SK-N-SH treated with all-trans-retinoic acid at 6 μM for 48 hours (cell line): ENCODE data around the gene DCLK1.

ENCODE experiments used
- ATAC-seq: fragments of 200-7000 bp; cut with Tn5 transposase; 3 replicates; pipeline ENCODE4 v1.9.1; 2020; ENCODE audit warnings: mild to moderate bottlenecking, moderate library complexity
- ARNTL ChIP-seq: fragments of 450-650 bp; formaldehyde crosslinking; IDR thresholded peaks from 2 replicates; pipeline ENCODE4 v1.5.0; 2020; ENCODE audit warnings: low read depth, mild to moderate bottlenecking, moderate library complexity, borderline replicate concordance
- BACH2 ChIP-seq: fragments of 250-450 bp; sonication (Bioruptor Pico); IDR thresholded peaks from 2 replicates; pipeline ENCODE4 v1.9.0; 2021; ENCODE audit warnings: mild to moderate bottlenecking, borderline replicate concordance
- CREB5 ChIP-seq: fragments of 250-450 bp; sonication (Bioruptor Pico); IDR thresholded peaks from 2 replicates; pipeline ENCODE4 v1.5.1; 2020; ENCODE audit warnings: low read depth, mild to moderate bottlenecking, moderate library complexity
- CSDC2 ChIP-seq: fragments of 250-450 bp; sonication (Bioruptor Pico); IDR thresholded peaks from 2 replicates; pipeline ENCODE4 v1.5.0; 2020; ENCODE audit warnings: mild to moderate bottlenecking, moderate library complexity
- ESRRG ChIP-seq: fragments of 250-450 bp; sonication (Bioruptor Pico); IDR thresholded peaks from 2 replicates; pipeline ENCODE4 v1.6.1; 2021; ENCODE audit warnings: mild to moderate bottlenecking
- GLIS3 ChIP-seq: fragments of 250-450 bp; sonication (Bioruptor Pico); IDR thresholded peaks from 2 replicates; pipeline ENCODE4 v1.5.0; 2020; ENCODE audit warnings: mild to moderate bottlenecking, moderate library complexity
- ISL1 ChIP-seq: fragments of 250-450 bp; sonication (Bioruptor Pico); IDR thresholded peaks from 2 replicates; pipeline ENCODE4 v2.1.2; 2022; ENCODE audit warnings: mild to moderate bottlenecking, moderate library complexity
- OSR1 ChIP-seq: fragments of 250-450 bp; sonication (Bioruptor Pico); IDR thresholded peaks from 2 replicates; pipeline ENCODE4 v1.8.0; 2022; ENCODE audit warnings: moderate library complexity, mild to moderate bottlenecking, inconsistent platforms
- PATZ1 ChIP-seq: fragments of 250-450 bp; sonication (Bioruptor Pico); IDR thresholded peaks from 2 replicates; pipeline ENCODE4 v1.8.0; 2020; ENCODE audit warnings: mild to moderate bottlenecking, moderate library complexity, borderline replicate concordance
- PPARA ChIP-seq: fragments of 250-450 bp; sonication (Bioruptor Pico); IDR thresholded peaks from 2 replicates; pipeline ENCODE4 v1.5.0; 2020; ENCODE audit warnings: mild to moderate bottlenecking, borderline replicate concordance
- RARB ChIP-seq: fragments of 250-450 bp; sonication (Bioruptor Pico); IDR thresholded peaks from 2 replicates; pipeline ENCODE4 v1.8.0; 2021; ENCODE audit warnings: mild to moderate bottlenecking, moderate library complexity
- TOX ChIP-seq: fragments of 250-450 bp; sonication (Bioruptor Pico); IDR thresholded peaks from 2 replicates; pipeline ENCODE4 v1.8.0; 2021; ENCODE audit warnings: mild to moderate bottlenecking, moderate library complexity, borderline replicate concordance
- TSHZ2 ChIP-seq: fragments of 250-450 bp; sonication (Bioruptor Pico); IDR thresholded peaks from 2 replicates; pipeline ENCODE4 v1.5.0; 2020; ENCODE audit warnings: mild to moderate bottlenecking, moderate library complexity
- ZC3H10 ChIP-seq: fragments of 250-450 bp; sonication (Bioruptor Pico); IDR thresholded peaks from 2 replicates; pipeline ENCODE4 v1.5.1; 2021; ENCODE audit warnings: mild to moderate bottlenecking, moderate library complexity
- ZFP3 ChIP-seq: fragments of 250-450 bp; sonication (Bioruptor Pico); IDR thresholded peaks from 2 replicates; pipeline ENCODE4 v1.5.0; 2020; ENCODE audit warnings: mild to moderate bottlenecking, moderate library complexity
- ZFP30 ChIP-seq: fragments of 450-650 bp; formaldehyde crosslinking; IDR thresholded peaks from 2 replicates; pipeline ENCODE4 v1.5.0; 2022; ENCODE audit warnings: mild to moderate bottlenecking, moderate library complexity
- ZNF565 ChIP-seq: fragments of 450-650 bp; formaldehyde crosslinking; conservative IDR thresholded peaks from 2 replicates; pipeline ENCODE4 v1.5.0; 2020; ENCODE audit warnings: low read depth, mild to moderate bottlenecking, moderate library complexity

Gene DCLK1

GRCh38 chr13:35917252-35917941 lies 213.8 kb downstream of the DCLK1 start:
- TF ChIP-seq BACH2 = no peak
- TF ChIP-seq RARB = no peak
- no peak for TF ChIP-seq ZFP3 (CRISPR knock-in tag)
- TF ChIP-seq TSHZ2 = no peak
- no peak for TF ChIP-seq CSDC2 (CRISPR knock-in tag)
- no peak for TF ChIP-seq ZNF565
- TF ChIP-seq ZFP30 = no peak
- TF ChIP-seq TOX = no peak
- TF ChIP-seq CREB5 (CRISPR knock-in tag) = no peak
- no peak for TF ChIP-seq ARNTL (CRISPR knock-in tag)
- no peak for TF ChIP-seq PATZ1 (CRISPR knock-in tag)
- no peak for TF ChIP-seq PPARA (CRISPR knock-in tag)
- ATAC-seq = peak; percentile 67

GRCh38 chr13:35916146-35916545 lies 215.0 kb downstream of the DCLK1 start:
- TF ChIP-seq GLIS3 (CRISPR knock-in tag) = no peak
- TF ChIP-seq ZC3H10 (CRISPR knock-in tag) = no peak
- no peak for TF ChIP-seq OSR1 (CRISPR knock-in tag)
- no peak for TF ChIP-seq ZFP30
- no peak for TF ChIP-seq PPARA (CRISPR knock-in tag)
- no peak for TF ChIP-seq TSHZ2
- TF ChIP-seq ARNTL (CRISPR knock-in tag) = no peak
- TF ChIP-seq CREB5 (CRISPR knock-in tag) = no peak
- ATAC-seq = no peak

- peak; percentile 11 for ATAC-seq
- TF ChIP-seq RARB = no peak
- TF ChIP-seq ESRRG (CRISPR knock-in tag) = no peak
- TF ChIP-seq ISL1 (CRISPR knock-in tag) = peak; percentile 76
- TF ChIP-seq ZC3H10 (CRISPR knock-in tag) = peak; percentile 43; the same call in 1 of the 2 replicates
- TF ChIP-seq PPARA (CRISPR knock-in tag) = no peak
- no peak for TF ChIP-seq CREB5 (CRISPR knock-in tag)
These were observed 216.5 kb downstream of the DCLK1 start for GRCh38 chr13:35914662-35915061.
